NCI-H774 (cell line): Measurements from ENCODE around the gene KRTAP25-1.

Experiments used
- DNase-seq: peaks from one replicate; lab custom pipeline; 2025; lab: John Stamatoyannopoulos, UW

KRTAP25-1 gene

DNA sequence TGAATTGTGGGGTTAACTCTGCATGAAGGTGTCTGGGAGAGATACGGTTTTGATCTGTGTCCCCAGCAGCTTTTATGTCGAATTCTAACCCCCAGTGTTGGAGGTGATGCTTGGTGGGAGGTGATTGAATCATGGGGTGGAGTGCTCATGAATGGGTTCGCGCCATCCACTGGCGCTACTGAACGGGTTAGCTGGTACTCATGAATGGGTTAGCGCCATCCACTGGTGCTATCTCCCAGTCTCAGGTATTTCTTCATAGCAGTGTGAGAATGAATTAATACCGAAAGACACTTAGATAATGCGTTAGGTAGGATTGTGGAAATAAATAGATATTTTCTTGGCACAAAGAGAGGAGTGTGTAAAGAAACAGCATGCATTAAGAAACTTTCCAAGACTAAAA, 40.5 kb downstream of the KRTAP25-1 start:
- no peak for DNase-seq

- DNase-seq, result no peak
These were observed 44.3 kb downstream of the KRTAP25-1 start for GRCh38 chr21:30245061-30245460.

- no peak for DNase-seq
These were observed 45.6 kb downstream of the KRTAP25-1 start for GRCh38 chr21:30243691-30244090.

DNA sequence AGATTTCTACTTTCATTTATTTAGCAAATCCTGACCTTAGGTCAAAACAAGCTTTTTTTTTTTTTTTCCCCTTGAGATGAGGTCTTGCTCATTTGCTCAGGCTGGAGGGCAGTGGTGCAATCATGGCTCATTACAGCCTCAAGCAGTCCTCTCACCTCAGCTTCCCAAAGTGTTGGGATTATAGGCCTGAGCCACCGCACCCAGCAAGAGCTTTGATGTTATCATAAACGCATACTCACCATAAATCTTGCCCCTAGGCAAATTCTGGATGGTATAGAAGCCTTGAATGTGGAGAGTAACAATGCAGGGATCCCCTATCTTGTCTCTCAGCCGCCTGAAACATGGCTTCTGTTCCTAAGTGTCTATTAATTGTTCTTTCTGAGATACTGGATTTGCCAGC, 48.7 kb downstream of the KRTAP25-1 start:
- DNase-seq, result no peak
